Subcutaneous adipose tissue (tissue), 4 donors: Measurements from ENCODE around the gene GCC2. TPM values are rescaled to one million over a fixed set of nuclear protein-coding genes. Genes with fewer than 3 reads are reported as not detected.

Source experiments
- CTCF ChIP-seq: fragments of 450-650 bp; IDR thresholded peaks from one replicate; pipeline ENCODE4 v1.5.1; 2016; ENCODE audit warnings: low read depth, mild to moderate bottlenecking, control low read depth, antibody characterized with exemption, moderate library complexity
- total RNA-seq, 4 donors: library from RNA; depleted of rRNA; stranded (reverse); fragments of >200 nt; gene quantifications; one replicate each; pipeline ENCODE4 v1.1.0, GENCODE V29; 2016

The GCC2 gene
- total RNA-seq, 4 donors from 2014 or later = 35.7 to 71.1 (median 44.4) TPM

GRCh38 chr2:108412995-108413710 lies 35.9 kb upstream of the GCC2 start:
- TF ChIP-seq CTCF = no peak

- TF ChIP-seq CTCF = no peak
Measured at GRCh38 chr2:108413711-108414095, 35.3 kb upstream of the GCC2 start.

- TF ChIP-seq CTCF = no peak
Measured at GRCh38 chr2:108414256-108414876, 34.6 kb upstream of the GCC2 start.

DNA sequence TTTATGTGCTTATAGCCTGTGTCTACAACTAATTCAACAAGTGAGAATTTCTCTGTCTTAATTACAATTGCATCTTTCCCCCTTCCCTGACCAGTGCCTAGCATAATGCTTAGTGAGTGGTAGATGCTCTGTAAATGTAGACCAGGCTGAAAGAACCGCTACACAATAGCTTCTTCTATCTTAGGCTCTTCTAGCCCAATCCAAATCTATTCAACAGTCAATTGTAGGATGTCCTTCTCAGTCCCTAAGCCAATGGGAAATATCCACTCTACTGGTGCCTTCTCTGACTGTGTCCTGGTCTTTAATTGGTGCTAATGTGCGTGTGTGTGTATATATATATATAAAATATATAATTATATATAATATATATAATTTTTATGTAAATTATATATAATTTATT lies 34.1 kb upstream of the GCC2 start:
- TF ChIP-seq CTCF = no peak

- TF ChIP-seq CTCF = no peak
Measured at GRCh38 chr2:108417254-108417653, 31.8 kb upstream of the GCC2 start.

DNA sequence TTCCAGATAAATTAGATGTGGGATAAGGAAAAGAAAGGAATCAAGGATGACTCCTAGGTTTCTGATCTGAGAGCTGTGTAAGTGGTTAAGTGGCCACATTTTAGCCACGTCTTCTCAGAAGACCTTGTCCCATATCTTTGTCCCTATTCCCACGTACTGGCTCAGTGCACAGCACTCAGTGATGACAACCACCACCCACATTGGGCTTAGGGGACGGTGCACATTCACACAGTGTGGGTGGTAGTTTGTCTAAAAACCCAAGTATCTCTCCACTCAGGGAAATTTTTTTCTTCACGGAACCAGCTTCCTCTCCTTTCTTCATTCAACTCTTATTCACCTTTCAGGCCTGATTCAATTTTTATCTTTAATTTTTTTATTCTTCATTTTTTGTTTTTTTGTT lies 30.6 kb upstream of the GCC2 start:
- TF ChIP-seq CTCF = no peak

- no peak for TF ChIP-seq CTCF
Measured at GRCh38 chr2:108423067-108423466, 25.9 kb upstream of the GCC2 start.
